ENCODE results near the gene CTNNA2.

Gene CTNNA2

GRCh38 chr2:80351231-80351630 lies 838.4 kb downstream of the CTNNA2 start:
- DNase-seq: no peak

- no peak for DNase-seq
Observed at GRCh38 chr2:80354858-80355257, 842.0 kb downstream of the CTNNA2 start.

GRCh38 chr2:80361904-80362303 lies 849.1 kb downstream of the CTNNA2 start:
- no peak for DNase-seq

GRCh38 chr2:80363330-80363729 lies 850.5 kb downstream of the CTNNA2 start:
- DNase-seq: no peak

GRCh38 chr2:80363791-80364349 lies 851.0 kb downstream of the CTNNA2 start:
- DNase-seq: no peak

GRCh38 chr2:80364524-80365212 lies 851.8 kb downstream of the CTNNA2 start:
- DNase-seq: no peak

GRCh38 chr2:80365762-80366161 lies 852.9 kb downstream of the CTNNA2 start:
- no peak for DNase-seq

GRCh38 chr2:80370375-80371009 lies 857.6 kb downstream of the CTNNA2 start:
- no peak for DNase-seq

GRCh38 chr2:80374105-80374504 lies 861.3 kb downstream of the CTNNA2 start:
- DNase-seq: no peak

- DNase-seq: no peak
Observed at GRCh38 chr2:80377071-80377470, 864.2 kb downstream of the CTNNA2 start.

GRCh38 chr2:80380736-80381135 lies 867.9 kb downstream of the CTNNA2 start:
- no peak for DNase-seq

- no peak for DNase-seq
Observed at GRCh38 chr2:80381666-80382065, 868.8 kb downstream of the CTNNA2 start.

- no peak for DNase-seq
Observed at GRCh38 chr2:80392441-80392840, 879.6 kb downstream of the CTNNA2 start.

GRCh38 chr2:80393991-80394390 lies 881.1 kb downstream of the CTNNA2 start:
- DNase-seq: no peak

- DNase-seq: no peak
Observed at GRCh38 chr2:80395251-80395650, 882.4 kb downstream of the CTNNA2 start.

- no peak for DNase-seq
Observed at GRCh38 chr2:80396276-80396675, 883.4 kb downstream of the CTNNA2 start.

GRCh38 chr2:80403081-80403480 lies 890.2 kb downstream of the CTNNA2 start:
- no peak for DNase-seq

- no peak for DNase-seq
Observed at GRCh38 chr2:80407377-80407776, 894.5 kb downstream of the CTNNA2 start.

- no peak for DNase-seq
Observed at GRCh38 chr2:80410346-80410745, 897.5 kb downstream of the CTNNA2 start.

- DNase-seq: no peak
Observed at GRCh38 chr2:80413136-80413535, 900.3 kb downstream of the CTNNA2 start.

GRCh38 chr2:80417737-80418136 lies 904.9 kb downstream of the CTNNA2 start:
- DNase-seq: no peak

- no peak for DNase-seq
Observed at GRCh38 chr2:80420530-80421208, 907.8 kb downstream of the CTNNA2 start.

GRCh38 chr2:80429251-80429650 lies 916.4 kb downstream of the CTNNA2 start:
- DNase-seq: no peak

- no peak for DNase-seq
Observed at GRCh38 chr2:80437959-80438358, 925.1 kb downstream of the CTNNA2 start.

Data from NCI-H187 treated with DMSO at 0.1 percent for 48 hours (cell line).